Measurements from ENCODE around the gene DNAAF8.
A peak's percentile ranks its signal among the peaks of the same experiment; 100 is the strongest.

DNAAF8 gene

DNA sequence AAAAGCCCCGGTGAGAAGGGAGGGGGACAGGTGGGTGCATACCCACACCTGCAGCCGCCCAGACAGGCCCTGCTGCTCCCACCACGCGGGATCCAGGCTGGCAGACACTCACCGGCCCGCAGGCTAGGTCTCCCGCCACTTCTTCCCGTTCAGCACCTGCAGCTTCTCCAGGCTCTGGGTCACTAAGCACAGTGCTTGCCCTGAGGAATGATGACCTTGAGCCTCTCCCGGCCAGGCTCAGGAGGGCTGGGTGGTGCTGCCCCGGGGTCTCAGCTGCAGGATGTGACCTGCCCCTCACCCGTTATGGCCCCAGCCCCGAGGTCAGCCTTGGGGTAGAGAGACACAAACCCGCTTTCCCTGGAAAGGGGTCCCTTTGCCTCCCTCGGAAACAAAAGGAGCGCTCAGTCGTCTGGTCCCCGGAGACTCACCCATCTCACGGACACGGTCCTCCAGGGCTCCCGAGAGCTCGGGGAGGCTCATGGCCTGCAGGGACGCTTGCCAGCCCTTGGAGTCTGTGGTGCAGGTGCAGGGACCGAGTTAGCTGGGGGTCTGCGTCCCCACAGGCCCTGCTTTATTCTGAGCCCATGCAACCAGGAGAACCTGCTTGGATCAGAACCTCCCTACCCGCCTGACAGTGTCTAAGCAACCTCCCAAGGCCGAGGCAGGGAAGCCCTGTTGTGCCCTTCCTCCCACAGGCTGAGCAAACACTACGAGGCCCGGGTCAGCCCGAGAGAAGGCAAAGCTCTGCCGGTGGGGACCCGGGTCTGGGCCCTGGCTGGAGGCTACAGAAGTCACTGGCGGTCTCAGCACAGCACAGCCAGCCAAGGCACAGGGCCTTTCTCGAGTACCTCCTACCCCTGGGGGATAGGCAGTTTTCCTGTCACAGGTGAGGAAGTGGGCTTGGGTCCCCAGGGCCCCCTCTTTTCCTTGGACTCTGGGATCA is 37.2 kb upstream of the DNAAF8 start:
- no peak for DNase-seq (ENCODE audit: insufficient read length)
- no peak for FAIRE-seq
- TF ChIP-seq POLR2A (IDR thresholded peaks at IDR 0.05; ENCODE audit: low read depth, low read length), result peak; percentile 7; the same call in 1 of the 2 replicates
- TF ChIP-seq POLR2AphosphoS5 (IDR thresholded peaks at IDR 0.05; ENCODE audit: low read depth, low read length), result peak; percentile 57
- TF ChIP-seq TAF1 (IDR thresholded peaks at IDR 0.05; ENCODE audit: borderline replicate concordance, low read depth, low read length), result no peak

DNA sequence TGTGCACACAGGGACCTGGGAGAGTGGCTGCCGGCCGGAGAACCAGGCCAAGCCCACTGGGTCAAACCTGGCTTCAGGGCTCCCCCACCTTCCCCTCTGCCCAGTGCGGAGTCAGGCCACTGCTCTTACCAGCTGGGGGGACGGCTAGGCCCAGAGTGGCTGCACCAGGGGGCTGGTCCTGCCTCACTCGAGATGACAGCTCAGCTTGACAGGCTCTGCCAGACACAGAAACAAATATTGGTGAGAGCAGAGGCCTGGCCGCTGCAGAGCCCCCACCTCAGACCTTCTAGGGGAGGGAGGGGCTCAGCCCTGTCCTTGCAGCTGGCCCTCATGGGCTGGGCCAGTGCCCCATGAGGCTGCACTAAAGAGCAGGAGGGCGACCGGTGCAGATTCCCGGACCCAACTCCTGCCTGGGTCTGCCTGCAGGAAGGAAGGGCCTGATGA is 36.5 kb upstream of the DNAAF8 start:
- no peak for TF ChIP-seq POLR2AphosphoS5 (IDR thresholded peaks at IDR 0.05; ENCODE audit: low read depth, low read length)
- TF ChIP-seq POLR2A (IDR thresholded peaks at IDR 0.05; ENCODE audit: low read depth, low read length), result no peak; the same call in 1 of the 2 replicates
- no peak for TF ChIP-seq TAF1 (IDR thresholded peaks at IDR 0.05; ENCODE audit: borderline replicate concordance, low read depth, low read length)
- FAIRE-seq (no peak), DNase-seq (ENCODE audit: insufficient read length) (no peak)

DNA sequence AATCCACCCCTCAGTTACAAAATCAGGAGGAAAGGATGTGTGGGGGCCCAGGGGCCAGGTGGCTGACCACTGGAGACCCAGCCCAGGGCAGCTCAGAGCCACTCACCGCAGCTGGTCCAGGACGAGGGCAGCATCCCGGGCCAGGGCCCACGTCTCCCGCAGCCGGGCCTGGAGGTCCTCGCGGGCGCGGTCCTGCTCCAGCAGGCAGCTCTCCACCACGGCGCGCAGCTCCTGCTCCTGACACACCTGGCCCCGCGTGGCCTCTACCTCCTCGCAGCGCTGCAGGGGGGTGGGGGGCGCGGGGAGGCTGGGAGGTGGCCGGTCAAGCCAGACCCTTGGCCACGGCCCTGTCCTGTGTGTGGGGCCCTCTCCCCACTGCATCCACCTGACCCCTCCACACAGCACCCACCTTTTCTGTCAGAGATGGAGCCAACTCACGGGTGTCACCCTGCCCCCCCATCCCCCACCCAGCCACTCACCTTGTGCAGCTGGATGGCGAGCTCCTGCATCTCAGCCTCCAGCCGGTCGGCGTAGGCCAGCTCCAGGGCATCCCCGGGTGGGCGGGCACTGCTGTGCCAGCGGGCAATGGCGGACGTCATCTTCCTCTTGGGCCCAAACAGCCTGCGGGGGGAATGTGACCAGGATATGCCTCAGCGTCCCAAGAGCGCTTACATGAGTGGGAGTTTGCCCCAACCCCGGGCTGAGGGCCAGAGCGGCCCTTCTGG is 35.9 kb upstream of the DNAAF8 start:
- DNase-seq (ENCODE audit: insufficient read length), result peak; percentile 5
- FAIRE-seq, result no peak
- TF ChIP-seq POLR2AphosphoS5 (IDR thresholded peaks at IDR 0.05; ENCODE audit: low read depth, low read length) (no peak; the same call in 1 of the 2 replicates), POLR2A (IDR thresholded peaks at IDR 0.05; ENCODE audit: low read depth, low read length) (peak; percentile 30)

DNA sequence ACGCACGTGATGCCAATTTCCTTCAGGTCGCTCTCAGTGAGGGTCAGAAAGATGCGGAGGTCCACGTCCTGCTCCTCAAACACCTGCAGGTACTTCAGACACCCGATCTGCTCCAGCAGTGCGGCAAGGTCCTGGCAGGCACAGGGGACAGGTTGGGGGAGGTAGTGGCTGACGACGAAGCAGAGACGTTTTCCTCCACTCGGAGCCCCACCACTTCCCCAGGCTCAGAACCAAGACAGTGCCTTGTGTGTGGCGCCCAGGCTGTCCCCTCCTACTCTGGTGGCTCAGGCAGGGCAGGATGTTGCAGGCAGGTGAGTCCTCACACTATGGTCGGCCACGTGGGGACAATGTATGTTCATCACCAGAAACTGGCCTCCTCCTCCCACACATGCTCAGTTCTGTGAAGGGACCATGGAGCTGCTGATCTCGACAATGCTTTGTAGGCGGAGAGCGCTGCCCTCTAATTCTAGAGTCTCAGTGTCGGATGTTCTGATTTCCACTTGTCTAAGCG is 35.2 kb upstream of the DNAAF8 start:
- FAIRE-seq (no peak), DNase-seq (ENCODE audit: insufficient read length) (no peak)
- TF ChIP-seq POLR2A (IDR thresholded peaks at IDR 0.05; ENCODE audit: low read depth, low read length), result no peak
- no peak; the same call in 1 of the 2 replicates for TF ChIP-seq POLR2AphosphoS5 (IDR thresholded peaks at IDR 0.05; ENCODE audit: low read depth, low read length)
- no peak for TF ChIP-seq TAF1 (IDR thresholded peaks at IDR 0.05; ENCODE audit: borderline replicate concordance, low read depth, low read length)

DNA sequence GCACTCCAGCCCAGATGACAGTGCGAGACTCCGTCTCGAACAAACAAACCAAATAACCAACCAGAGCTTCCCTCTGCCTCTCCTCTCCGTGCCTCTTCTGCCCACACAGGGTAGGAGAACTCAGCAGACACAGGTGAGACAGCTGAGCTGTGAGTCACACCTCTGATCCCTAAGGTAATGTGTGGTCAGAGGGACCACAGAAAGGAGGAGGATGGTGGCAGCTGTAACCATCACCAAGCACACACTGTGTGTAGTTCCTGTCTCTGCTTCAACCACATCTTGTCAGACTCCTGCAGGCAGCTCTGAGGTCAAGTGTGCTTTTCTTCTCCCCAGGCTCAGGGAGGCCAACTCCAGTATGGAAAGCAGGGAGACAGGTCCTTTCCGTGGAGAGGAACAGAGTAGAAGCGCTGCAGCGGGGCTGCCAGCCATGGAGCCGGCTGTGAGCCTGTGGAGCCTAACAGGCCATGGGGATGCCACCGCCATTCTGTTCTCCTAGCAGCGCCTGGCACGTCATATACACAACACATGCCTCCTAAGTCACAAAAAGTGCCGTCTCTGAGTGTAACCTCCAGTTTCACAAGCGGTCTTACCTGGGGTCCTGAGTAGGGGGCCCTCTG is 33.8 kb upstream of the DNAAF8 start:
- DNase-seq (ENCODE audit: insufficient read length) (no peak), FAIRE-seq (no peak)
- TF ChIP-seq TAF1 (IDR thresholded peaks at IDR 0.05; ENCODE audit: borderline replicate concordance, low read depth, low read length), result no peak
- no peak for TF ChIP-seq POLR2A (IDR thresholded peaks at IDR 0.05; ENCODE audit: low read depth, low read length)
- TF ChIP-seq POLR2AphosphoS5 (IDR thresholded peaks at IDR 0.05; ENCODE audit: low read depth, low read length), result 0 out of 2 replicates have a peak, but pooled peaks have one; percentile 23

DNA sequence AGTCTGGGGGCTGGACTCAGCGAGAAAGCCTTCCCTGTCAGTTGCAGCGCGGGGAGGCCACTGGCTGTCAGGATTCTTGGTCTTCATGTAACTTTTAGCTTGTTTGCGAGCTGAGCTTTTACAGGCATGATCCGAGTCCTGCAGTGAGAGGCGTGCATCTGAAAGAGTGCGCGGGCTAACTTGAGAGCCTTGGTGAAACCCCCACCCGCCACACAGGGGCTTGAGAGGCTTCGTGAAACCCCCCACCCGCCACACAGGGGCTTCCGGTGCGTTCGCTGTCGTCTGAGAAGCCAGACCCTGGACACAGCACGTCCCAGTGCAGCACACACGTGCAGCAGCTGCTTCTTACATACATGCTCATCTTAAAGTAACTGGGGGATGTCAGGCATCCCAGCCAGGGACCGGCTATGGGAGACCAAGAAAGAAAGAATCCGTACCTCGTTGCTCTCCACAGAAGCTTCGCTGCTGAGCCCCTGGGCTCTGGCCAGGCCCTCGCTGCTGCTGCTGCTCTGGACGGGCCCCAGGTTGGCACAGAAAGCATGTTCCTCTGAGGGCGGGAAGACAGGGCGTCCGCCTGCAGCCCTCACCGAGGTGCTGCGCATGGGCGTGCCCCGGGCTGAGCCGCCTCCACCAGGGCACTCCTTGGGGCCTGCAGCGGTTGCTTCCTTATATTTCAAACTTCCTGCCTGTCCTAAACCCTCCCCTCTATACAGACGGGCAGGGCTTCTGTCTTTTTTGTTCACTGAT is 33.2 kb upstream of the DNAAF8 start:
- no peak for FAIRE-seq
- TF ChIP-seq TAF1 (IDR thresholded peaks at IDR 0.05; ENCODE audit: borderline replicate concordance, low read depth, low read length) (no peak), POLR2A (IDR thresholded peaks at IDR 0.05; ENCODE audit: low read depth, low read length) (no peak), POLR2AphosphoS5 (IDR thresholded peaks at IDR 0.05; ENCODE audit: low read depth, low read length) (no peak)
- DNase-seq (ENCODE audit: insufficient read length), result no peak

DNA sequence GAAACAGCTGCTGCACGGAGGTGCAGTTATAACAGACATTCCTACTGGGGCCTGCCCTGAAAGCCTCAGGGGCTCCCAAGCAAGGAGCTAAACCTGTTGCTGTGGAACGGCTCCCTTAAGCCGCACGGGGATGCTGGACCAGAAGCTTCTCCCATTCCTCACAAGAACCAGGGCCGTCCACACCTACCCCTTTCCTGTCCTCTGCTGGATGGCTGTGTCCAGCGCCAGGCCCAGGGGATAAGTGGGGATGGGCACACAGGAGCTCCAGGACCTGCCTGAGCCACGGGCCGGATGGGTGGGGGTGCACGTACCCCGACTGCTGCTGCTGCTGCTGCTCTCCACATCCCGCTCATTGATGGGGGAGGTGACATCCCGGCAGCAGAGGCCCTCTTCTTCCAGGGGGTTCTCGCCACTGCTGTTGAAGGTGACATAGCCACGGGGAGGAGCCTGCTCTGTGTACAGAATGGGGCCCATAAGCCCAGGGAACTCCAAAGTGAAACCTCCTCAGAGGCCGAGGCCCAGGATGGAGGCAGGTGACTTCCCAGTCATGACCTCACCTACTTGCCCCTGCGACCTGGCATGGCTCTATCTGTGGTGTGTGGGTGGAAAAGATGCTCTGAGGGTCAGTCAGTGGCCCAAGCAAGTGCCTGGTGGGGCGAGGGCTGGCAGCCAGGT is 32.4 kb upstream of the DNAAF8 start:
- DNase-seq (ENCODE audit: insufficient read length), result peak; percentile 13
- no peak for FAIRE-seq
- TF ChIP-seq POLR2AphosphoS5 (IDR thresholded peaks at IDR 0.05; ENCODE audit: low read depth, low read length), result no peak
- no peak for TF ChIP-seq POLR2A (IDR thresholded peaks at IDR 0.05; ENCODE audit: low read depth, low read length)
- TF ChIP-seq TAF1 (IDR thresholded peaks at IDR 0.05; ENCODE audit: borderline replicate concordance, low read depth, low read length), result no peak

DNA sequence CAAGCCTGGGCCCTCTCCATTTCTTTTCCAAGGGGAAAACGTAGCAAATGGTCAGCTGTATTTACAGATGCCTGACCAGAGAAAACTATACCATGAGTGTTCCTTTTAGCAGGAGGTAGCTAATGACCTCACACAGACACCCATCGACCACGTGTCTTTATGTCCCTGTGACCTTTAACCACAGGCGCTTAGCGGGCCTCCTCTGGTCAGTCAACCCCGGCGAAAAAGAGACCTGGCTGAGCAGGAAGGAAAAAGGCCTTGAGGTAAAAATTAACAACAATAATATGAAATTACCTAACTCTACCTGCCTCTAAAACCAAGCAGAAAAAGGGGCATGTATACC is 31.9 kb upstream of the DNAAF8 start:
- FAIRE-seq (no peak), DNase-seq (ENCODE audit: insufficient read length) (no peak)
- TF ChIP-seq TAF1 (IDR thresholded peaks at IDR 0.05; ENCODE audit: borderline replicate concordance, low read depth, low read length) (no peak), POLR2A (IDR thresholded peaks at IDR 0.05; ENCODE audit: low read depth, low read length) (no peak), POLR2AphosphoS5 (IDR thresholded peaks at IDR 0.05; ENCODE audit: low read depth, low read length) (no peak)

DNA sequence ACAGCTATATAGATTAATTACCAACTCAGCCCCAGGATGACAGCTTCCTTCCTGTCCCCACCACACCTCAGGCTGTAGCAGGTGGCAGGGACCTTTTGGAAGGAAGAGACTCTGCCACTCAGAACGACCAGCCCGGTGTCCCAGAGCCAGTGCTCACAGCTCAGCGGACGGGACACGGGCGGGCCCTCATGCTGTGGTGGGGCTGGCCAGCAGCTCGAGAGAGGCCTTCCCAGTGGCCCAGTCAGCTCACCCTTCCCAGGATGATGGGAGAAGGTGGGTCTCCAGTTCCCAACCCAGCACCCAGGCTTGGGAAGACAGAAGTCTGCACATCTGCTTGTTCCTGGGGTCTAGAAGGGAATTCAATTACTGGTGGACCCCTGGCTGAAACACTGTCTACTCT is 30.4 kb upstream of the DNAAF8 start:
- TF ChIP-seq POLR2AphosphoS5 (IDR thresholded peaks at IDR 0.05; ENCODE audit: low read depth, low read length) (no peak), TAF1 (IDR thresholded peaks at IDR 0.05; ENCODE audit: borderline replicate concordance, low read depth, low read length) (no peak), POLR2A (IDR thresholded peaks at IDR 0.05; ENCODE audit: low read depth, low read length) (no peak)
- DNase-seq (ENCODE audit: insufficient read length), result no peak
- no peak for FAIRE-seq

DNA sequence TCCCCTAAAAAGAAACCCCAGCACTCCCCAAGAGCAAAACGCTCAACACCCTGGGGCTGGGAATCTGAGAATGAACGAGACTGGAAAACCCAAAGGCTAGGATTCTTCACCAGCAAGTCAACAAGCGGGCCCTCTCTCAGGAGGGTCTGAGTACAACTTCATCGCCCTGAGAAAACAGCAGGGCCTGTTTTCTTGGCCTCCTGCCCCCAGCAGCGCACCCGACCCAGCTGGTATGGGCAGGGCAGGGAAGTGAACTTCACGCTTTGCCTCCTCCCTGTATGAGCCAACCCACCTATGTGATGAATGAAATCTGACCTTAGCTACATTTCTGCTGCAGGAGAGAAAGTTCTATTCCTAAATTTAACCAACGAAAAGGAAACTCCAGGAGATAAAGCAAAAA is 29.8 kb upstream of the DNAAF8 start:
- TF ChIP-seq POLR2A (IDR thresholded peaks at IDR 0.05; ENCODE audit: low read depth, low read length) (no peak), POLR2AphosphoS5 (IDR thresholded peaks at IDR 0.05; ENCODE audit: low read depth, low read length) (no peak), TAF1 (IDR thresholded peaks at IDR 0.05; ENCODE audit: borderline replicate concordance, low read depth, low read length) (no peak)
- no peak for DNase-seq (ENCODE audit: insufficient read length)
- no peak for FAIRE-seq
